K562 (cell line): ENCODE measurements around the gene ARPC1A. TPM values are rescaled to one million over a fixed set of nuclear protein-coding genes. Genes with fewer than 3 reads are reported as not detected.

Source experiments
- CHCHD3 ChIP-seq: fragments of 250-450 bp; sonication (Bioruptor Pico); IDR thresholded peaks from 2 replicates; pipeline ENCODE4 v2.1.2; 2022; ENCODE audit warnings: mild to moderate bottlenecking
- EZH2 ChIP-seq: IDR thresholded peaks from 2 replicates; pipeline ENCODE4 v1.6.1; 2012; ENCODE audit warnings: low read depth, mild to moderate bottlenecking, inconsistent platforms, low read length, borderline replicate concordance
- FOXK2 ChIP-seq, 2 experiments: fragments of 450-650 bp; IDR thresholded peaks in 1 of 2; conservative IDR thresholded peaks in 1 of 2; 2 replicates each; pipeline ENCODE4 v1.6.1; 2016; ENCODE audit warnings: low read depth in 2 of 2, mild to moderate bottlenecking in 1 of 2
- GATA2 ChIP-seq: sonication (generic); formaldehyde crosslinking; IDR thresholded peaks from 2 replicates; pipeline ENCODE4 v1.4.0; 2020; ENCODE audit warnings: mild to moderate bottlenecking, missing genetic modification reagents
- JUND ChIP-seq, 2 experiments: IDR thresholded peaks; 2 replicates in 1 of 2; 3 replicates in 1 of 2; pipeline ENCODE4 v1.6.1; 2011; ENCODE audit warnings: borderline replicate concordance in 2 of 2, low read depth in 2 of 2, low read length in 2 of 2, improper control_type of control experiment in 1 of 2, missing biosample characterization in 1 of 2, missing genetic modification characterization in 1 of 2, missing genetic modification reagents in 1 of 2
- MAFF ChIP-seq: IDR thresholded peaks from 2 replicates; pipeline ENCODE4 v1.6.1; 2012; ENCODE audit warnings: low read length, improper control_type of control experiment
- NFYB ChIP-seq: IDR thresholded peaks from 2 replicates; pipeline ENCODE4 v1.6.1; 2011; ENCODE audit warnings: mild to moderate bottlenecking, moderate library complexity; ENCODE audit not compliant: insufficient read length; ENCODE audit errors: extremely low read depth
- NRF1 ChIP-seq, 2 experiments: fragments of 450-650 bp; IDR thresholded peaks in 1 of 2; conservative IDR thresholded peaks in 1 of 2; 2 replicates each; pipeline ENCODE4 v1.6.1; 2014; ENCODE audit warnings: mild to moderate bottlenecking in 2 of 2
- PHB ChIP-seq: fragments of 250-450 bp; sonication (Bioruptor Pico); IDR thresholded peaks from 2 replicates; pipeline ENCODE4 v1.5.0; 2021
- PML ChIP-seq: IDR thresholded peaks from 2 replicates; pipeline ENCODE4 v1.6.1; 2012; ENCODE audit warnings: low read length, inconsistent platforms
- RAD21 ChIP-seq, 2 experiments: fragments of 250-450 bp in 1 of 2; fragments of 450-650 bp in 1 of 2; sonication (Bioruptor Pico) in 1 of 2; formaldehyde crosslinking in 1 of 2; IDR thresholded peaks in 1 of 2; conservative IDR thresholded peaks in 1 of 2; 2 replicates each; pipeline versions ENCODE4 v1.4.0 to v1.8.0; 2020 to 2022; ENCODE audit warnings: mild to moderate bottlenecking in 2 of 2, moderate library complexity in 1 of 2
- SAFB2 ChIP-seq: fragments of 200-400 bp; formaldehyde crosslinking; IDR thresholded peaks from 2 replicates; pipeline ENCODE4 v1.6.1; 2018; ENCODE audit warnings: borderline replicate concordance, low read length, low read depth, moderate library complexity; ENCODE audit not compliant: severe bottlenecking
- ZC3H8 ChIP-seq: fragments of 450-650 bp; IDR thresholded peaks from 2 replicates; pipeline ENCODE4 v1.6.1; 2017
- ZNF133 ChIP-seq: fragments of 250-450 bp; sonication (Bioruptor Pico); IDR thresholded peaks from 2 replicates; pipeline ENCODE4 v1.4.0; 2020; ENCODE audit warnings: mild to moderate bottlenecking
- ZNF253 ChIP-seq: fragments of 250-450 bp; sonication (Bioruptor Pico); conservative IDR thresholded peaks from 2 replicates; pipeline ENCODE4 v1.6.1; 2021; ENCODE audit warnings: mild to moderate bottlenecking
- ZNF354B ChIP-seq: fragments of 250-450 bp; sonication (Bioruptor Pico); IDR thresholded peaks from 2 replicates; pipeline ENCODE4 v1.4.0; 2020
- ZNF584 ChIP-seq: fragments of 200-800 bp; sonication (Bioruptor generic); IDR thresholded peaks from 2 replicates; pipeline ENCODE4 v1.6.1; 2016; ENCODE audit warnings: low read depth, mild to moderate bottlenecking, missing genetic modification characterization, missing compliant biosample characterization
- ZNF778 ChIP-seq: fragments of 450-650 bp; formaldehyde crosslinking; IDR thresholded peaks from 2 replicates; pipeline ENCODE4 v1.4.0; 2020; ENCODE audit warnings: mild to moderate bottlenecking, moderate library complexity
- ZNF830 ChIP-seq: fragments of 250-450 bp; sonication (Bioruptor Pico); IDR thresholded peaks from 2 replicates; pipeline ENCODE4 v1.5.0; 2021; ENCODE audit warnings: mild to moderate bottlenecking
- polyA plus RNA-seq, 8 experiments: library from polyadenylated mRNA; depleted of rRNA in 4 of 8; stranded (reverse) in 5 of 8; unstranded in 3 of 8; fragments of >200 nt; fragmentation: Nextera tagmentation in 2 of 8; fragmentation: Illumina TruSeq in 1 of 8; extraction: Ambion mirVana in 2 of 8; extraction: Trizol in 1 of 8; gene quantifications; 2 replicates each; pipeline versions ENCODE4 v1.2.1 to v1.2.3, GENCODE V29; 2011 to 2014; ENCODE audit warnings: inconsistent platforms in 1 of 8, missing spikeins in 1 of 8
- total RNA-seq, 7 experiments: library from RNA; depleted of rRNA in 6 of 7; stranded (reverse); fragments of >200 nt in 6 of 7; fragmentation: Illumina TruSeq in 2 of 7; extraction: Trizol in 2 of 7; gene quantifications; 2 replicates each; pipeline versions ENCODE4 v1.2.1 to v1.2.3, GENCODE V29; 2011 to 2021; ENCODE audit warnings: low replicate concordance in 1 of 7
- TF ChIP-seq, protein P1 (sequence below), 2 experiments: fragments of 450-650 bp; conservative IDR thresholded peaks; 2 replicates each; pipeline ENCODE4 v1.6.1; 2017; ENCODE audit warnings: mild to moderate bottlenecking in 2 of 2, moderate library complexity in 2 of 2
- TF ChIP-seq, protein P2 (sequence below): fragments of 450-650 bp; IDR thresholded peaks from 2 replicates; pipeline ENCODE4 v1.6.1; 2017; ENCODE audit warnings: antibody characterized with exemption, mild to moderate bottlenecking
- TF ChIP-seq, protein P3 (sequence below): fragments of 250-450 bp; sonication (Bioruptor Pico); IDR thresholded peaks from 2 replicates; pipeline ENCODE4 v1.5.0; 2021

Gene ARPC1A
- total and polyA plus RNA-seq, 9 of the 15 experiments (the other 6 are each of a cell fraction or from before 2014, with no cell fraction given), result 39.5 to 151 (median 86.1) TPM

DNA sequence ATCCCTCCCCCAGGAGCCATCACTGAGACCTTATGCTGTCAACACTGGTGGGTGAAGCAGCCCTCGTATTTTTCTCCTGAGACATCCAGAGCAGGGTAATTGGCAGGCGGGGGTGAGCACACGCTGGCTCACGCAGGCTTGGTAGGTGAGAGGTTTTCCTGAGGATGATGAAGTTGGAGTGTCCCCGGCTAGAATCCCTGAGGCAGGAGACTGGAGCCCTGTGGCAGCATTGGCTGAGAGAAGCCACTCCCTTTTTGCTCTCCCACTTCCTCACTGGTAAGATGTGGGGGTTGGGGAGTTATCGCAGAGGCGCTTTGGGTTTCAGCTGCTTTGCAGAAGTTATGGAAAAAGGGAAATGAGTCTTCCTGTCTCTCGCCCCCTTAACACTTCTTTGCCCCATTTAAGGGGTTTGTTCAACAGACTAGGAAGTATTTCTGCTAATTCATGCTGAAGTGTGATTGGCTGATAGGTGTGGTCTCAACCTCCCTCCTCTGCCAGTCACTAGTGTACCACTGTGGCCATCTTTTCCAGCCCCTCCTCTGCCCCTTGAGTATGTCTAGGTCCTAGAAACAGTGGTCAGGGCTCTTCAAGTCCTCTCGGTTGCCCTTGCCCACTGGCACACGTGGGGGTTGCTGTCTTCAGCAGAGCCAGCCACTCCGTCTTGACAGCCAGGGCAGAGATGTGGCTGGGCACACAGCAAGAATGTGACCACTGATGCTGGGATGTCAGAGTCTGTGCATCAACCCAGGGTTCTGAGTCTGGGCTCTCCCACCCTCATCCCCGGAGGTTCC is 54.5 kb downstream of the ARPC1A start (continued):
- TF ChIP-seq EZH2, result no peak
- TF ChIP-seq GATA2 (CRISPR knock-in tag), result no peak
- TF ChIP-seq, protein P1, sequence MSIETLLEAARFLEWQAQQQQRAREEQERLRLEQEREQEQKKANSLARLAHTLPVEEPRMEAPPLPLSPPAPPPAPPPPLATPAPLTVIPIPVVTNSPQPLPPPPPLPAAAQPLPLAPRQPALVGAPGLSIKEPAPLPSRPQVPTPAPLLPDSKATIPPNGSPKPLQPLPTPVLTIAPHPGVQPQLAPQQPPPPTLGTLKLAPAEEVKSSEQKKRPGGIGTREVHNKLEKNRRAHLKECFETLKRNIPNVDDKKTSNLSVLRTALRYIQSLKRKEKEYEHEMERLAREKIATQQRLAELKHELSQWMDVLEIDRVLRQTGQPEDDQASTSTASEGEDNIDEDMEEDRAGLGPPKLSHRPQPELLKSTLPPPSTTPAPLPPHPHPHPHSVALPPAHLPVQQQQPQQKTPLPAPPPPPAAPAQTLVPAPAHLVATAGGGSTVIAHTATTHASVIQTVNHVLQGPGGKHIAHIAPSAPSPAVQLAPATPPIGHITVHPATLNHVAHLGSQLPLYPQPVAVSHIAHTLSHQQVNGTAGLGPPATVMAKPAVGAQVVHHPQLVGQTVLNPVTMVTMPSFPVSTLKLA (conservative IDR thresholded peaks at IDR 0.05), result peak in 1 of 2 experiments; percentile 43; a peak in 1 of 4 replicates
- TF ChIP-seq ZNF253, result no peak
- TF ChIP-seq, protein P2, sequence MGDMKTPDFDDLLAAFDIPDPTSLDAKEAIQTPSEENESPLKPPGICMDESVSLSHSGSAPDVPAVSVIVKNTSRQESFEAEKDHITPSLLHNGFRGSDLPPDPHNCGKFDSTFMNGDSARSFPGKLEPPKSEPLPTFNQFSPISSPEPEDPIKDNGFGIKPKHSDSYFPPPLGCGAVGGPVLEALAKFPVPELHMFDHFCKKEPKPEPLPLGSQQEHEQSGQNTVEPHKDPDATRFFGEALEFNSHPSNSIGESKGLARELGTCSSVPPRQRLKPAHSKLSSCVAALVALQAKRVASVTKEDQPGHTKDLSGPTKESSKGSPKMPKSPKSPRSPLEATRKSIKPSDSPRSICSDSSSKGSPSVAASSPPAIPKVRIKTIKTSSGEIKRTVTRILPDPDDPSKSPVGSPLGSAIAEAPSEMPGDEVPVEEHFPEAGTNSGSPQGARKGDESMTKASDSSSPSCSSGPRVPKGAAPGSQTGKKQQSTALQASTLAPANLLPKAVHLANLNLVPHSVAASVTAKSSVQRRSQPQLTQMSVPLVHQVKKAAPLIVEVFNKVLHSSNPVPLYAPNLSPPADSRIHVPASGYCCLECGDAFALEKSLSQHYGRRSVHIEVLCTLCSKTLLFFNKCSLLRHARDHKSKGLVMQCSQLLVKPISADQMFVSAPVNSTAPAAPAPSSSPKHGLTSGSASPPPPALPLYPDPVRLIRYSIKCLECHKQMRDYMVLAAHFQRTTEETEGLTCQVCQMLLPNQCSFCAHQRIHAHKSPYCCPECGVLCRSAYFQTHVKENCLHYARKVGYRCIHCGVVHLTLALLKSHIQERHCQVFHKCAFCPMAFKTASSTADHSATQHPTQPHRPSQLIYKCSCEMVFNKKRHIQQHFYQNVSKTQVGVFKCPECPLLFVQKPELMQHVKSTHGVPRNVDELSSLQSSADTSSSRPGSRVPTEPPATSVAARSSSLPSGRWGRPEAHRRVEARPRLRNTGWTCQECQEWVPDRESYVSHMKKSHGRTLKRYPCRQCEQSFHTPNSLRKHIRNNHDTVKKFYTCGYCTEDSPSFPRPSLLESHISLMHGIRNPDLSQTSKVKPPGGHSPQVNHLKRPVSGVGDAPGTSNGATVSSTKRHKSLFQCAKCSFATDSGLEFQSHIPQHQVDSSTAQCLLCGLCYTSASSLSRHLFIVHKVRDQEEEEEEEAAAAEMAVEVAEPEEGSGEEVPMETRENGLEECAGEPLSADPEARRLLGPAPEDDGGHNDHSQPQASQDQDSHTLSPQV, result peak; percentile 57
- peak; percentile 49; the same call in 1 of the 2 replicates for TF ChIP-seq MAFF
- TF ChIP-seq ZNF354B (CRISPR knock-in tag), result no peak
- no peak for TF ChIP-seq JUND (IDR thresholded peaks at IDR 0.05; ENCODE audit: borderline replicate concordance, low read depth, low read length)
- peak; percentile 36; the same call in 1 of the 3 replicates for TF ChIP-seq JUND (tag; IDR thresholded peaks at IDR 0.05; ENCODE audit: borderline replicate concordance, low read depth, low read length)
- TF ChIP-seq FOXK2 (conservative IDR thresholded peaks at IDR 0.05 in 1 of 2, IDR thresholded peaks at IDR 0.05 in 1 of 2; ENCODE audit: low read depth in 2 of 2), result no peak
- no peak for TF ChIP-seq ZNF133
- no peak for TF ChIP-seq ZNF584 (CRISPR knock-in tag)
- TF ChIP-seq RAD21 (CRISPR knock-in tag; conservative IDR thresholded peaks at IDR 0.05 in 1 of 2, IDR thresholded peaks at IDR 0.05 in 1 of 2), result no peak
- TF ChIP-seq PHB (CRISPR knock-in tag), result no peak
- TF ChIP-seq ZC3H8, result no peak
- TF ChIP-seq, protein P3, sequence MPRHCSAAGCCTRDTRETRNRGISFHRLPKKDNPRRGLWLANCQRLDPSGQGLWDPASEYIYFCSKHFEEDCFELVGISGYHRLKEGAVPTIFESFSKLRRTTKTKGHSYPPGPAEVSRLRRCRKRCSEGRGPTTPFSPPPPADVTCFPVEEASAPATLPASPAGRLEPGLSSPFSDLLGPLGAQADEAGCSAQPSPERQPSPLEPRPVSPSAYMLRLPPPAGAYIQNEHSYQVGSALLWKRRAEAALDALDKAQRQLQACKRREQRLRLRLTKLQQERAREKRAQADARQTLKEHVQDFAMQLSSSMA, result no peak
- no peak for TF ChIP-seq ZNF778 (CRISPR knock-in tag)
- TF ChIP-seq PML, result 0 out of 2 replicates have a peak, but pooled peaks have one; percentile 35
- TF ChIP-seq NFYB, result peak; percentile 37
- no peak for TF ChIP-seq ZNF830
- TF ChIP-seq SAFB2, result no peak
- TF ChIP-seq CHCHD3 (CRISPR knock-in tag), result no peak
- TF ChIP-seq NRF1 (conservative IDR thresholded peaks at IDR 0.05 in 1 of 2, IDR thresholded peaks at IDR 0.05 in 1 of 2), result 0 out of 4 replicates have a peak, but pooled peaks of 1 of the 2 experiments have one; percentile 36
